HEK293 (cell line): ENCODE data around the gene RGL4.
A peak's percentile ranks its signal among the peaks of the same experiment; 100 is the strongest.

Source experiments
- GFI1B ChIP-seq: fragments of 450-650 bp; formaldehyde crosslinking; IDR thresholded peaks from 2 replicates; pipeline ENCODE4 v1.5.1; 2016; ENCODE audit warnings: missing biosample characterization, missing genetic modification characterization
- KLF8 ChIP-seq: fragments of 450-650 bp; formaldehyde crosslinking; IDR thresholded peaks from 2 replicates; pipeline ENCODE4 v1.5.1; 2016; ENCODE audit warnings: missing biosample characterization, missing genetic modification characterization
- MZF1 ChIP-seq: fragments of 450-650 bp; formaldehyde crosslinking; IDR thresholded peaks from 2 replicates; pipeline ENCODE4 v1.5.1; 2017; ENCODE audit warnings: missing biosample characterization, missing genetic modification characterization, borderline replicate concordance
- REPIN1 ChIP-seq: fragments of 450-650 bp; formaldehyde crosslinking; IDR thresholded peaks from 2 replicates; pipeline ENCODE4 v1.5.1; 2017; ENCODE audit warnings: missing biosample characterization, missing genetic modification characterization, low read depth
- REST ChIP-seq: fragments of 450-650 bp; formaldehyde crosslinking; IDR thresholded peaks from 2 replicates; pipeline ENCODE4 v1.5.1; 2016; ENCODE audit warnings: missing biosample characterization, missing genetic modification characterization
- TSHZ1 ChIP-seq: fragments of 450-650 bp; formaldehyde crosslinking; IDR thresholded peaks from 2 replicates; pipeline ENCODE4 v1.5.1; 2016; ENCODE audit warnings: missing biosample characterization, missing genetic modification characterization, borderline replicate concordance
- ZBTB21 ChIP-seq: fragments of 450-650 bp; formaldehyde crosslinking; IDR thresholded peaks from 2 replicates; pipeline ENCODE4 v1.5.1; 2017; ENCODE audit warnings: missing biosample characterization, missing genetic modification characterization
- ZBTB44 ChIP-seq: fragments of 450-650 bp; IDR thresholded peaks from 2 replicates; pipeline ENCODE4 v1.5.1; 2018; ENCODE audit warnings: missing biosample characterization, mild to moderate bottlenecking, missing genetic modification characterization
- ZFP69B ChIP-seq: fragments of 450-650 bp; formaldehyde crosslinking; IDR thresholded peaks from 2 replicates; pipeline ENCODE4 v1.5.1; 2016; ENCODE audit warnings: missing biosample characterization, missing genetic modification characterization
- ZNF280D ChIP-seq: fragments of 450-650 bp; formaldehyde crosslinking; IDR thresholded peaks from 2 replicates; pipeline ENCODE4 v1.5.1; 2016; ENCODE audit warnings: missing biosample characterization, missing genetic modification characterization
- ZNF302 ChIP-seq: fragments of 450-650 bp; formaldehyde crosslinking; IDR thresholded peaks from 2 replicates; pipeline ENCODE4 v1.5.1; 2016; ENCODE audit warnings: missing biosample characterization, missing genetic modification characterization, low read depth
- ZNF398 ChIP-seq: fragments of 450-650 bp; formaldehyde crosslinking; IDR thresholded peaks from 2 replicates; pipeline ENCODE4 v1.5.1; 2017; ENCODE audit warnings: missing biosample characterization, missing genetic modification characterization
- ZNF513 ChIP-seq: fragments of 450-650 bp; IDR thresholded peaks from 2 replicates; pipeline ENCODE4 v1.5.1; 2018; ENCODE audit warnings: missing biosample characterization, missing genetic modification characterization
- ZNF549 ChIP-seq: fragments of 450-650 bp; IDR thresholded peaks from 2 replicates; pipeline ENCODE4 v1.5.1; 2018; ENCODE audit warnings: missing biosample characterization, missing genetic modification characterization, mild to moderate bottlenecking, inconsistent platforms, moderate library complexity
- ZNF692 ChIP-seq: fragments of 450-650 bp; formaldehyde crosslinking; IDR thresholded peaks from 2 replicates; pipeline ENCODE4 v1.5.1; 2016; ENCODE audit warnings: missing biosample characterization, missing genetic modification characterization
- ZNF707 ChIP-seq: fragments of 450-650 bp; formaldehyde crosslinking; IDR thresholded peaks from 2 replicates; pipeline ENCODE4 v1.5.1; 2016; ENCODE audit warnings: missing biosample characterization, missing genetic modification characterization
- ZSCAN5A ChIP-seq: fragments of 450-650 bp; formaldehyde crosslinking; IDR thresholded peaks from 2 replicates; pipeline ENCODE4 v1.5.1; 2016; ENCODE audit warnings: missing biosample characterization, missing genetic modification characterization

RGL4 gene

GRCh38 chr22:23716811-23717801 is 26.3 kb downstream of the RGL4 start (continued):
- TF ChIP-seq ZNF280D (tag by site-specific recombination) (0 out of 2 replicates have a peak, but pooled peaks have one; percentile 7), GFI1B (no peak), ZBTB21 (tag by site-specific recombination) (peak; percentile 92), ZFP69B (tag by site-specific recombination) (0 out of 2 replicates have a peak, but pooled peaks have one; percentile 13), ZNF692 (peak; percentile 65), ZNF707 (tag by site-specific recombination) (no peak), KLF8 (tag by site-specific recombination) (peak; percentile 88), MZF1 (tag by site-specific recombination) (0 out of 2 replicates have a peak, but pooled peaks have one; percentile 42), ZNF302 (tag by site-specific recombination) (no peak), REPIN1 (peak; percentile 19; the same call in 1 of the 2 replicates), ZBTB44 (tag by site-specific recombination) (no peak; the same call in 1 of the 2 replicates), ZNF398 (tag by site-specific recombination) (peak; percentile 86), REST (tag by site-specific recombination) (no peak), ZSCAN5A (tag by site-specific recombination) (0 out of 2 replicates have a peak, but pooled peaks have one; percentile 68), ZNF549 (tag by site-specific recombination) (no peak), ZNF513 (tag by site-specific recombination) (no peak), TSHZ1 (peak; percentile 10; the same call in 1 of the 2 replicates)
